C4-2B (cell line): Measurements from ENCODE around the gene CCL24.
"Not testable (repeated sequence)": the region's sequence is repeated elsewhere in the genome, so short reads cannot be mapped to it uniquely, and the experiment has no call there.

ENCODE experiments used
- H3K27ac ChIP-seq: fragments of 450-650 bp; 2 replicates; pipeline ENCODE4 v1.5.1; 2017
- CTCF ChIP-seq: fragments of 450-650 bp; conservative IDR thresholded peaks from 2 replicates; pipeline ENCODE4 v1.5.1; 2017; ENCODE audit warnings: mild to moderate bottlenecking
- ZFX ChIP-seq: fragments of 450-650 bp; IDR thresholded peaks from 2 replicates; pipeline ENCODE4 v1.6.1; 2017

Gene CCL24

GRCh38 chr7:75835688-75836285, 22.2 kb upstream of the CCL24 start:
- no peak overlapping the region for H3K27ac ChIP-seq

DNA sequence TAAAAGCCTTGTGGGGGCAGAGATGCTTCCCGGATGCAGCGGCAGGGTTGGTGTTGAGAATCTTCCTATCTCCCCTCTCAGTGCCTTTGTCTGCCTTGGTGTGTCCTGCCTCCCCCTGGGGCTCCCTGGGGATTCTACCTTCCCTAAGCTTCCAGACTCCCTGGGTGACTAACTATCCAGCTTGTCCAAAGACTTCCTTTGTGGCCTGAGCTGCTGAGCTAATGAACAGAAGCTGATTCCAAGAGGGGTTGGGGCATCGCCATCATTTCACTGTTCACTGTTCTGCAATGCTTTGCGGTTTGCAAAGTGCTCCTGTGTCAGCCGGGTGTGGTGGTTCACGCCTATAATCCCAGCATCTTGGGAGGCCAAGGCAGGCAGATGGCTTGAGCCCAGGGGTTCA, 20.1 kb upstream of the CCL24 start:
- not testable (repeated sequence) for H3K27ac ChIP-seq

More at GRCh38 chr7:75835688-75836285, 22.2 kb upstream of the CCL24 start:
- TF ChIP-seq CTCF (no peak), ZFX (no peak)

GRCh38 chr7:75830978-75831377, 17.4 kb upstream of the CCL24 start:
- TF ChIP-seq ZFX = no peak
- TF ChIP-seq CTCF = no peak

DNA sequence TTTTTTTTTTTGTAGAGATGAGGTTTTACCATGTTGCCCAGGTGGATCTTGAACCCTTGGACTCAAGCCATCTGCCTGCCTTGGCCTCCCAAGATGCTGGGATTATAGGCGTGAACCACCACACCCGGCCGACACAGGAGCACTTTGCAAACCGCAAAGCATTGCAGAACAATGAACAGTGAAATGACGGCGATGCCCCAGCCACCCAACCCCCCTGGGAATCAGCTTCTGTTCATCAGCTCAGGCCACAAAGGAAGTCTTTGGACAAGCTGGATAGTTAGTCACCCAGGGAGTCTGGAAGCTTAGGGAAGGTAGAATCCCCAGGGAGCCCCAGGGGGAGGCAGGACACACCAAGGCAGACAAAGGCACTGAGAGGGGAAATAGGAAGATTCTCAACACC, 16.1 kb upstream of the CCL24 start:
- not testable (repeated sequence) for H3K27ac ChIP-seq

More at GRCh38 chr7:75830978-75831377, 17.4 kb upstream of the CCL24 start:
- no peak overlapping the region for H3K27ac ChIP-seq

DNA sequence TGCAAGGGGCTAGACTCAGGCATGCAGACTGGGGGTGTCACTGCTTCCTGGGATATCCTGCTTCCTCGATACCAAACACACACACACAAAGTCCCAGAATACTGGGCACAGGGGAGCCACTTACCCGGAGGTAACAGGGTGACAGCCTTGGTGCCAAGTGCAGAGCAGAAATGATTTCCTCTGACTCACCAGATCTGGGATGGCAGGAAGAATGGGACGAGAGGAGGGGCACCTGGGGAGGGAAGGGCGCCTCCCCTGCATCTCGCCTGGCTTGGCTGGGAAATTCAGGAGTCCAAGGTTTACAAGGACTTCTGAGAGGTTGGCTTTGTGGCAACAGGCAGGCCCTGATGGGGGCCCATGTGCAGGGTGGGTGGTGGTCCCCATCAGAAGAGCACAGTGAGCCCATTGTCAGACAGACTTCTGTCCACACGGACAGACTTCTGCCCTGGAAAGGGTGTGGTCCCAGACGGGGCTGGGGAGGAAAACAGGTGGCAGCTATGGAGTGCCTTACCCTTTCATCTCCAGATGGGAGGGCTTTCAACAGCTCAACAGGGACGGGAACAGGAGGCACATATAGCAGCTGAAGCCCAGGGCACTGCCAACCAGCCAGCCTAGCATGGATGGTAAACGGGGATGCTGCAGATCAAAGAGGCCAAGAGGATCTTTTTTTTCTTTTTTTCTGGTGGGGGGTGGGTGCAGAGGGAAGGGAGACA, 9.7 kb upstream of the CCL24 start:
- no peak overlapping the region for H3K27ac ChIP-seq

DNA sequence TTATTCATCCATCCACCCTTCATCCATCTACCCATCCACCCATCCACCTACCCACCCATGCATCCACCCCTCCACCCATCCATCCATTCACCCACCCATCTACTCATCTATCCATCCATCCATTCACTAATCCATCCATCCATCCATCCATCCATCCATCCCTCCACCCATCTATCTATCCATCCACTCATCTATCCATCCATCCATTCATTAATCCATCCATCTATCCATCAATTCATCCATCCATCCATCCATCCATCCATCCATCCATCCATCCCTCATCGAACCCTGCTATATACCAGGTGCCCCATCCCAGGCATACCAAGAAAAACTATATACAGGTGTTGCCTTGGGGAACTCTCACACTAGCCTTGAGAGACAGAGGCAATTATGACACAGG, 7.1 kb upstream of the CCL24 start:
- TF ChIP-seq ZFX (no peak), CTCF (no peak)
- H3K27ac ChIP-seq = no peak overlapping the region

More for the DNA sequence above, 9.7 kb upstream of the CCL24 start:
- TF ChIP-seq ZFX (no peak), CTCF (no peak)

DNA sequence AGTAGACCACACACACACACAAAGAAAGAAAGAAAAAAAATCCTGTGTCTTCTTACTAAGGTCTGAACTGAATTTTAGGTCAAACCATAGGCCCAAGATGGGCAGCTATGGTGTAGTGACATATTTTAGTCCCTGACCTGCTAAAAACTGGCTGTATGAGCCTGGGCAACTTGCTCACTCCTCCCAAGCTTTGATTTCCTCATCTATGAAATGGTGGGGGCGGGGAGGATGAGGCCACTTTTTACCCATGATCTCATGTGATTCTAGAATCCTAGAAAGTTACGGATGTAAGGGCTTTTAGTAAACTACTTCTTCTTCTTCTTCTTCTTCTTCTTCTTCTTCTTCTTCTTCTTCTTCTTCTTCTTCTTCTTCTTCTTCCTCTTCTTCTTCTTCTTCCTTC, 6.1 kb upstream of the CCL24 start:
- H3K27ac ChIP-seq = no peak overlapping the region
- TF ChIP-seq ZFX (no peak), CTCF (no peak)

GRCh38 chr7:75818472-75818871, 4.9 kb upstream of the CCL24 start:
- H3K27ac ChIP-seq = no peak overlapping the region
- TF ChIP-seq ZFX = no peak
- TF ChIP-seq CTCF = no peak
